DND-41 (cell line): ENCODE measurements around the gene MOV10L1.

ENCODE experiments used
- ATAC-seq: fragments of 200-7000 bp; cut with Tn5 transposase; 3 replicates; pipeline ENCODE4 v1.9.1; 2021; ENCODE audit warnings: low read depth; ENCODE audit not compliant: insufficient read depth
- DNase-seq: peaks from one replicate; pipeline ENCODE4 v3.0.0-alpha.2; 2020
- H2AFZ ChIP-seq: 2 replicates; pipeline ENCODE4 v1.6.0; 2012; ENCODE audit warnings: low read depth, low read length
- H3K27ac ChIP-seq: 2 replicates; pipeline ENCODE4 v1.5.1; 2012; ENCODE audit warnings: low read length, inconsistent platforms
- H3K27me3 ChIP-seq: fragments of 200-600 bp; sonication (generic); 2 replicates; pipeline ENCODE4 v1.6.0; 2012; ENCODE audit warnings: low read length, mild to moderate bottlenecking, inconsistent platforms; ENCODE audit not compliant: insufficient read depth, poor library complexity
- H3K36me3 ChIP-seq: 2 replicates; pipeline ENCODE4 v1.5.1; 2012; ENCODE audit warnings: low read length, inconsistent platforms; ENCODE audit not compliant: insufficient read depth
- H3K4me1 ChIP-seq: 2 replicates; pipeline ENCODE4 v1.5.1; 2012; ENCODE audit warnings: mild to moderate bottlenecking, low read length; ENCODE audit not compliant: insufficient read depth
- H3K4me2 ChIP-seq: 2 replicates; pipeline ENCODE4 v1.6.0; 2012; ENCODE audit warnings: mild to moderate bottlenecking, moderate library complexity, low read length, inconsistent platforms; ENCODE audit not compliant: insufficient read depth
- H3K4me3 ChIP-seq, 2 experiments: fragments of 200-600 bp in 1 of 2; shearing (Covaris generic) in 1 of 2; 2 replicates each; pipeline ENCODE4 v1.5.1; 2012 to 2016; ENCODE audit warnings: inconsistent platforms in 2 of 2, low read length in 2 of 2, mild to moderate bottlenecking in 2 of 2, low read depth in 1 of 2, moderate library complexity in 1 of 2
- H3K79me2 ChIP-seq: 2 replicates; pipeline ENCODE4 v1.6.0; 2012; ENCODE audit warnings: low read length, inconsistent platforms; ENCODE audit not compliant: insufficient read depth
- H3K9ac ChIP-seq: 2 replicates; pipeline ENCODE4 v1.6.0; 2012; ENCODE audit warnings: low read depth, mild to moderate bottlenecking, inconsistent platforms, low read length, moderate library complexity
- H3K9me3 ChIP-seq: 2 replicates; pipeline ENCODE4 v1.5.1; 2012; ENCODE audit warnings: low read length, moderate library complexity, mild to moderate bottlenecking, inconsistent platforms; ENCODE audit not compliant: insufficient read depth, severe bottlenecking
- H4K20me1 ChIP-seq: 2 replicates; pipeline ENCODE4 v1.6.0; 2012; ENCODE audit warnings: low read length; ENCODE audit not compliant: insufficient read depth
- EZH2 ChIP-seq: IDR thresholded peaks from 3 replicates; pipeline ENCODE4 v1.6.1; 2012; ENCODE audit warnings: borderline replicate concordance, low read depth, mild to moderate bottlenecking, moderate library complexity, low read length, inconsistent platforms; ENCODE audit not compliant: severe bottlenecking
- TF ChIP-seq, protein P1 (sequence below): IDR thresholded peaks from 2 replicates; pipeline ENCODE4 v1.5.1; 2012; ENCODE audit warnings: borderline replicate concordance, low read length, moderate library complexity, mild to moderate bottlenecking; ENCODE audit not compliant: poor library complexity, severe bottlenecking; ENCODE audit errors: extremely low read depth

Gene MOV10L1

DNA sequence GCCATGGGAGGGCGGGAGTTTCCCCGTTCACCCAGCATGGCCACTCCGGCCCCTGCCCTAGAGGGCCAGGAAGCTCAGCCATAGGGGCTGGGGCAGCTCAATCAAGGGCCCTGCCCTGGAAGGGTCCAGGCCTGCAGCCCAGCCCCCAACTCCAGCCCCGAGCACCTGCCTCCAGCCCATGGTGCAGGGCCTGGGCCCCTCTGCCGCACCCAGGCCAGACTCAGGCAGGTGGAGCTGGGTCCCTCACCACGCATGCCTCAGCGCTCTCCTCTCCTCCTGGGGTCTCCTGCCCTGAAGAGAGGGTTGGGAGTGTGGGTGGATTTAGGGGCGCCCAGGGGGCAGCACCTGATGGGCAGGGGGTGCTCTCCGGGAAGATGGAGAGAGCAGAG, 17.6 kb upstream of the MOV10L1 start:
- Histone ChIP-seq H3K9ac (no peak overlapping the region), H3K36me3 (no peaks in the 10 kb centered on the region), H3K79me2 (no peaks in the 10 kb centered on the region), H3K4me2 (no peak overlapping the region), H3K4me1 (no peaks in the 10 kb centered on the region), H4K20me1 (no peaks in the 10 kb centered on the region), H3K4me3 (no peak overlapping the region), H3K9me3 (no peaks in the 10 kb centered on the region), H2AFZ (no peak overlapping the region), H3K27me3 (no peaks in the 10 kb centered on the region), H3K27ac (no peak overlapping the region)
- ATAC-seq (no peak), DNase-seq (no peak)
- TF ChIP-seq, protein P1, sequence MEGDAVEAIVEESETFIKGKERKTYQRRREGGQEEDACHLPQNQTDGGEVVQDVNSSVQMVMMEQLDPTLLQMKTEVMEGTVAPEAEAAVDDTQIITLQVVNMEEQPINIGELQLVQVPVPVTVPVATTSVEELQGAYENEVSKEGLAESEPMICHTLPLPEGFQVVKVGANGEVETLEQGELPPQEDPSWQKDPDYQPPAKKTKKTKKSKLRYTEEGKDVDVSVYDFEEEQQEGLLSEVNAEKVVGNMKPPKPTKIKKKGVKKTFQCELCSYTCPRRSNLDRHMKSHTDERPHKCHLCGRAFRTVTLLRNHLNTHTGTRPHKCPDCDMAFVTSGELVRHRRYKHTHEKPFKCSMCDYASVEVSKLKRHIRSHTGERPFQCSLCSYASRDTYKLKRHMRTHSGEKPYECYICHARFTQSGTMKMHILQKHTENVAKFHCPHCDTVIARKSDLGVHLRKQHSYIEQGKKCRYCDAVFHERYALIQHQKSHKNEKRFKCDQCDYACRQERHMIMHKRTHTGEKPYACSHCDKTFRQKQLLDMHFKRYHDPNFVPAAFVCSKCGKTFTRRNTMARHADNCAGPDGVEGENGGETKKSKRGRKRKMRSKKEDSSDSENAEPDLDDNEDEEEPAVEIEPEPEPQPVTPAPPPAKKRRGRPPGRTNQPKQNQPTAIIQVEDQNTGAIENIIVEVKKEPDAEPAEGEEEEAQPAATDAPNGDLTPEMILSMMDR, result no peak

DNA sequence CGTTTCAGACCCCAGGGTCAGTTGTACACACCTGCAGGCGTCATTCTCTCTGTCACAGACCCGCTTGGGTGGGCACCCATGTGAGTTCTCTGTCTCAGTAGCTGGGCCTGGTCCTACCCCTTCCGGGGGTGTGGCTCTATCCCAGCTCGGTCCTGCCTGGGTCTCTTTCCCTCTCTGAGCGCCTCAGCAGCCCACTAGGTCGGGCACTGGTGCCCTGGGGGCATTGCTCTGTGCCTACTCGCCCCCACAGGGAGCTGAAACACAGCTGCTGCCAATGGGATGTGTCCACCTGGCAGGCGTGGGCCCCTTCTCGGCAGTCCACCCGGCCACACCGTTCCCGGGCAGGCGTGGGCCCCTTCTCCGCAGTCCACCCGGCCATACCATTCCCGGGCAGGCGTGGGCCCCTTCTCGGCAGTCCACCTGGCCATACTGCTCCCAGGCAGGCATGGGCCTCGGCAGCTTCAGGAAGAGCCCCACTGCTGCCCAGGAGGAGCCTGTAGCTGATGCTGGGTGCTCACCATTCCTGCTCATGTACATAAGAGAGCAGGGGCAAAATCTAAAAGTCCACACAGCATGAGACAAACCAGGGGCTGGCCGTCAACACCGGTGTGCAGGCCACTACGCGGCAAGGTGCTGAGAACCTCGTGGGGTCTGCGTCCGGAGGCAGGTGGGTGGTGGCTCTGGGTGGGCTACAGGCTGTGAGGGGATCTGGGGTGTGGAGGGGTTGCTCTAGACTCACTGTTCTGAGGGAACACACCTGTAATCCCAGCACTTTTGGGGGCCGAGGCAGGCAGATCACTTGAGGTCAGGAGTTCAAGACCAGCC, 16.9 kb upstream of the MOV10L1 start:
- Histone ChIP-seq H3K9ac (no peak overlapping the region), H2AFZ (no peak overlapping the region), H4K20me1 (no peaks in the 10 kb centered on the region), H3K36me3 (no peaks in the 10 kb centered on the region), H3K4me3 (no peak overlapping the region), H3K9me3 (no peaks in the 10 kb centered on the region), H3K4me1 (no peaks in the 10 kb centered on the region), H3K27ac (no peak overlapping the region), H3K4me2 (no peak overlapping the region), H3K79me2 (no peaks in the 10 kb centered on the region), H3K27me3 (no peaks in the 10 kb centered on the region)
- DNase-seq, result no peak
- no peak for TF ChIP-seq EZH2
- TF ChIP-seq, protein P1, result no peak
- no peak for ATAC-seq

DNA sequence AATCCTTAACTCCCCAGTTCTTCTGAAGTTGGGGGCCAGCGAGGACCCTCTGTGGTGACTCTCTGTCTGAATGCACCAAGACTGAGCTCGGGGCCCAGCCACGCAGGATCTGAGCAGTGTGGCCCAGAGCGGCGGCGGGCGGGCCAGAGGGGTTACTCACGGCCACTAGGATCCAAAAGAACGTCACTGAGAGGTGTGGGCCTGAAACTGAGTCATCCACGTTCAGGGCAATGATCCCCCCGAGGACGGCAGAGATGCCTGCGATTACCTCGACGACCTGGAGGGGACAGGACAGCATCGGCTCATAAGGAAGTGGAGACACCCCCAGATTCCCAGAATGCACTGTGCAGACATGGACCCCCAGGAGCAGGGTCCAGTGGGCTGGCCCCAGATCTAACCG, 15.8 kb upstream of the MOV10L1 start:
- Histone ChIP-seq H3K36me3 (no peaks in the 10 kb centered on the region), H3K79me2 (no peaks in the 10 kb centered on the region), H2AFZ (no peak overlapping the region), H3K9me3 (no peaks in the 10 kb centered on the region), H3K4me1 (no peaks in the 10 kb centered on the region), H3K4me3 (no peak overlapping the region), H3K9ac (no peak overlapping the region), H3K4me2 (no peak overlapping the region), H3K27me3 (no peaks in the 10 kb centered on the region), H4K20me1 (no peaks in the 10 kb centered on the region), H3K27ac (no peak overlapping the region)
- no peak for DNase-seq
- TF ChIP-seq, protein P1, result no peak
- TF ChIP-seq EZH2, result no peak
- ATAC-seq, result no peak
